ENCODE data around the gene CMTM8.

Gene CMTM8

DNA sequence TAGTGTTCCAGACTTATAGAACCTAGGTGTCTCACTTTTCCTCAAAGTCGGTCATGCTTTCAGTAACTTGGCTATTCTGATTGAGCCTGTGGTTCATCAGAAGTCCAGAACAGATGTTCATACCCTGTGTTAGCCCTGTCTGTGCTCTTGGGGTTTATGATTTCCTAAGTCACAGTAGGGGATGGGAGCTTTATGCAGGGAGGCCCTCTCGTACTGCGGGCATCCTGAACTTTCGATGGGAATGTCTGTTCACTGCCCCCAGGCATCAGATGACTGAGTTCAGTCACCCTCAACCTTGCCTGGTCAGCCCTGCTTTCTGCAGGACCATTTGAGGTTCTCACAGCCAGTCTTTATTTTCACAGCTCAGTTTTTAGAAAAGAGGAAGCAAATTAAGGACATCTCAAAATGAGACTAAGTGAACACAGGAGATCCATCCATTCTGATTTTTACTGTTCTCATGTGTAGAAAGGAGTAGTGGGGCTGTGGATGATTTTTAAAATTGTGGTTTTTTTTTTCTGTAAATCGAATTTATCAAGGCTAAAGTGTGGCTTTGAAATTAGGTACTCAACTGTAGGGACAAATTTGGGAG is 71.3 kb downstream of the CMTM8 start:
- no peak for DNase-seq

DNA sequence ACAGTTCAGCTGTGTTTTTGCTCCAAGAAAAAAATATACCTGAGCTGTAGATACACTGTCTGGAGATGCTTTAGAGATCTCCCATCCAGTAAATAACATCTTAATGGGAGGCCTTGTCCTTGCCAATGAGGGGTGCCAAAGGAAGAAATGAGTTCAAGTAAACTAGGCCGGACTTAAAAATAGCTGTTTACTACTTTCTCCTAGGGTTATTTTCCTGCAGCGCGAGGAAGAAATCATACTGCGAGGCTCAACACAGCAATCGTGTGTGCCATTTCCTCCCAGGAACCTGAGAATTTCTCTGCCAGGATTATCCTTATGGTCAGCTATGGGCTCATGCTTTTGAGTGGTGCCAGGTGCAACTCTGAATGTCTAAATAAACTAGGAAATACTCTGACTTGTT is 71.9 kb downstream of the CMTM8 start:
- no peak for DNase-seq

DNA sequence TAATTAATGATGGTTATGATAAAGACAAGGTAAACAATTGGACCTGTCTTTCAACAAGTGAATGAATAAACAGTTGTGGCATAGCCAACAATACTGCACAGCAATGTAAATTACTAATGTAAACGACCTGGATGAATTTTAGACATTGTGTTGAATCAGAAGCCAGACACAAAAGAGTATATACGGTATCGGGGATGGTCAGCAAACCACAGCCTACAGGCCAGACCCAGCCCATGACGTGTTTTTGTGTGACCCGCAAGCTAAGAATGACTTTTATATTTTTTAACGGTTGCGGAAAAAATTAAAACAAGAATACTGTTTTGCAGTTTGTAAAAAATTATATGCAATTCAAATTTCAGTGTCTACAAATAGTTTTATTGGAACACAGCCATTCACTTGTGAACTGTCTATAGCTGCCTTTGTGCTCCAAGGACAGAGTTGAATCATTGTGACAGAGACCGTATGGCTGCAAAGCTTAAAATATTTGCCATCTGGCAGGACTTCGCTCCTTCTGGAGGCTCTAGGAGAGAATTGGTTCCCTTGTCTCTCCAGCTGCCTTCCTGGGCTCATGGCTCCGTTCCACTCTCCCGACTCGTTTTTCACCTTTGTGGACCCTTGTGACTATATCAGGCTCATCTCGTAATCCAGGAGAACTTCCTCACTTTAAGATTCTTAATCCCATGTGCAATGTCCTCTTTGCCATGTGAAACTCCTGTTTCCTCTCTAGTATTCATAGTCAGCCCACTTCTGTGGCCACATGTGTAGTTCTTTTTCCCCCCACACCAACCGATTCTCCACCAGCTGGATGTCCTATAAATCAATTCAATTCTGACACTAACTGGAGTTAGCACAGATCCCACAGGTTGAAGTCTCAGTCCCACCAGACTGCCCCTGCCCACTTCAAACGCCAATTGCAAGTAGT is 72.7 kb downstream of the CMTM8 start:
- no peak for DNase-seq

DNA sequence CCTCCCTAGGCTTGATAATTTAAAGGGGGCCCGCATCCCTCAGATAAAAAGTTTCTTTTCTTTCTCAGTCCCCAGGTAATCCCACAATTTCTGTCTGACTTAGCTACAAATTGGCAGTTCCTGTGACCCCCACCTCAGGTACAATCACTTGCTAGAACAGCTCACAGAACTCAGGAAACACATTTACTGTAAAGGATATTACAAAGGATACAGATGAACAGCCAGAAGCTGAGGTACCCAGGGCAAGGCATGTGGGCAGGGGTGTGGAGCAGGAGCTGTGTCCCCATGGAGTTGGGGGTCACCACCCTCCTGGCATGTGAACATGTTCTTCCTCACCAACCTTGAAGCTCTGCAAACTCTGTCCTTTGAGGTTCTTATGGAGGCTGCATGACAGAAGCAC is 73.8 kb downstream of the CMTM8 start:
- DNase-seq = no peak

DNA sequence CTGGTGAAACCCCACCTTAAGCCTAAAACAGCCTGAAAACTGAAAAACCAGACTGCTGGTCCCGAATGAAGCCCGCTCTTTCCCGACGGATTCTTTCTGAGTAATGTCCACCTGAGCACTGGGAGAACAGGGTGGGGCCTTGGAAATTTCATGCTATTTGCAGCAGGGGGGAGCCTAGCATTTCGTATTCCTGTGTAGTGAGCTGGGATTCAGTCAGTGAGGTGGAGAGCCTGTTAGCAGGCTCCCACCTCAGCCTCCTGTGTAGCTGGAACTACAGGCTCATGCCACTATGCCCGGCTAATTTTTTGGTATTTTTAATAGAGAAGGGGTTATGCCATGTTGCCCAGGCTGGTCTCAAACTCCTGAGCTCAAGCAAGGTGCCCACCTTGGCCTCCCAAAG is 74.7 kb downstream of the CMTM8 start:
- no peak for DNase-seq

DNA sequence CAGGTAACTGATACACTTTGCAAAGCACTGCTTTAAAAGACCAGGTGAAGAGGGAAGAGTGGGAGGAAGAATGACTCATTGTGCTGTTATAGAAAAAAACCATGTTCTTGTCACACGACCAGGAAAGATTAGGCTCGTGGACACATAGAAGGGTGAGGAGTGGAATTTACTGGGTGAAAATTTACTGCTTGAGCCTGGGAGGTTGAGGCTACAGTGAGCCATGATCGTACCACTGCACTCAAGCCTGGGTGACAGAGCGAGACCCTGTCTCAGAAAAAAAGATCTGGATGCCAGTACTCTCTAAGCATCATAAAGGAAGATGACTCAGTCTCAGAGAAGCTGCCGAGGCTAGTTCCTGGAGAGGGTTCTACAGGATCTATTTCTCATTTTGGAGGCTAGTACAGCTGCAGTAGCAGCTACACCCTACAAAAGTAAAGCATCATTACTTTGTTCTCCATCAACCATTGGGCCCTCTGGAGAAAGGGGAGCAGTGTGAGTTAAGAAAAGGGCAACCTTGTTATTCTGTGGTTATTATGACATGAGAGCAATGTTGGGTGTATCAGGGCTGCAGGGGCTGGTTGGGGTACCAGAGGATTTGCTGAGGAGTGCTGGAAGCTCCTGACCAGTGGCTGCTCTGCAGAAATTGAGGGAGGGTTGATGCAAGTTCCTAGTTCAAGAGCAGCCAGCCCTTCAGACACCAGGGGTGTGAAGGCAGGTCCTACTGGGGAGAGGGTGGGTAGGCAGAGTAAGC is 75.4 kb downstream of the CMTM8 start:
- DNase-seq = no peak

DNA sequence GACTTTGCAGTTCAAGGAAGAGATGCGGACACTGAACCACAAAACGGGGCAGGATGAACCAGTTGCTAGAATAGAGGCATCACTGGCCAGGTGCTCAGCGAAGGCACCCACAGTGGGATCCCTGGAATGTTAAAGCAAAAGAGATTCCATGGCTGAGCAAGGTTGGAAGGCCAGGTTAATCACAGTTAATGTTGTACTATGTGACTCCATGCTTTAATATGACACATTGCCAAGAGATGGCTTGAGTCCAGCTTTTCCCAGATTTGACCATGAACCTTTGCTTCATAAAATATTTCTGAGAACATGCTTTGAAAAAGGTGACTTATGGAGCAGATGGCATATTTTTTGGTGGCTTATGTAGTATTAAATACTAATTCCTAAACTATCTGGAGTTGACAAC is 77.0 kb downstream of the CMTM8 start:
- DNase-seq = no peak

DNA sequence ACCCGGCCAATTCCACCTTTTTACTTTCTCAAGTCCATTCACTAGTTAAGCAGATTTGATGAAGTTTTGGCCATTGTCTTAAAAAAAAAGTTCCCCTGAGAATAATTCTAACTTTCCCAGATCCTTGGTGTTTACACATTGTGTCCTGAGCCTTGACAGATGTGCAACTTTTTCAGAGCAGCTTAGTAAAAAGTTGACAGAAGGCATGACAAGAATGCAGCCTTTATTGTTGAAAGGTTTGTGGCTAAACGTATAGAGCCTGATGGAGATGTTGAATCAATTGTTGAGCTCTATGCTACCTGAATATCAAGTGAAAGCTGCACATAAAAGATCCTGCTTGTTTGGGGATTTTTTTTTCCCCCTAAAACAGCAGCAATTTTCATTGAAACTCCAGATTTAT is 77.8 kb downstream of the CMTM8 start:
- DNase-seq = no peak

DNA sequence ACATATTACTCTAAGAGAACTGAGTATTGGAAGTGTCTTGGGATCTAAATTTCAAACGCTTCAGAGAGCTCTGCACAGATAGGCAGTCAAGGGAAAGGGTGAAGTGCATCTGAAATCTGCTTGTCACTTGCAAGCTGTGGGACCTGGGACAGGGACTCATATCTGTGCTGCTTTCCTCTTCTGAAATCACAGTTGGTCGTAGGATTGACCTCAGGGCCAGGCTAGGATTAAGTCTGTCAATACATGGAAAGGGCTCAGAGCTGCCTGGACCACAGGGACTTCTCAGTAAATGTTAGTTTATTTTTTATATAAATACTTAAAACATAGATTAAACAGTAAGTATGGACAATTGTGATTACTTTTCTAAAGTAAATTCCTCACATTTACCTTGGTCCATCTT is 78.5 kb downstream of the CMTM8 start:
- no peak for DNase-seq

DNA sequence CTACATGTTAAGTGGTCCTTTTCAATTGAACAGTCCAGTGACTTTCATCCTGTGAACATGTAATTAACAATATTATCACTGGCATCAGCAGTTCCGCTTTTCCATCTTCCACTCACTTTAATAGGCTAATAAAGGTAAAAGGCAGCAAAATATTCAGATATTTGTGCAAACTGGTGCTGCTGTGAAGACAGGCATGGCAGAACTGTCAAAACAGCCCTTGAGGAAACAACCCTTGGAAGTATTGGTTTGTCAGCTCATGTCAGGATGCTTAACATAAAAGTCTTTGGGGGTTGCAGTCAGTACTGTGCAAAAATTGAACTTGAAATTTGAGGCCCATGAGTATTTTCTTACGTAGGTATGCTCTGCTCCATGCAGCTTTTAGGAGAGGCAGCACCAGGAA is 81.1 kb downstream of the CMTM8 start:
- no peak for DNase-seq

DNA sequence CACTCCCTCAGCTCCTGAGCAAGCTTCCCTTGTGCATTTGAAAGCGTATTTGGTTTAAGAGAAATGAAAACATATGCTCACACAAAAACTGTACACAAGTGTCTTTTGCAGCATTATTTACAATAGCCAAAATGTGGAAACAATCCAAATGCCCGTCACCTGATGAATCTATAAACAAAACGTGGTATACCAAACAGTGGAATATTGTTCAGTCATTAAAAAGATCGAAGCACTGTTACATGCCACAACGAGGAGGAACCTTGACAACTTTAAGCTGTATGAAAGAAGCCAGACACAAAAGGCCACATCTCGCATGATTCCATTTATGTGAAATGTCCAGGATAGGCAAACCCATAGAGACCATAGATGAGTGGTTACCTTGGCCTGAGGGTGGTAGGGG is 81.6 kb downstream of the CMTM8 start:
- no peak for DNase-seq

DNA sequence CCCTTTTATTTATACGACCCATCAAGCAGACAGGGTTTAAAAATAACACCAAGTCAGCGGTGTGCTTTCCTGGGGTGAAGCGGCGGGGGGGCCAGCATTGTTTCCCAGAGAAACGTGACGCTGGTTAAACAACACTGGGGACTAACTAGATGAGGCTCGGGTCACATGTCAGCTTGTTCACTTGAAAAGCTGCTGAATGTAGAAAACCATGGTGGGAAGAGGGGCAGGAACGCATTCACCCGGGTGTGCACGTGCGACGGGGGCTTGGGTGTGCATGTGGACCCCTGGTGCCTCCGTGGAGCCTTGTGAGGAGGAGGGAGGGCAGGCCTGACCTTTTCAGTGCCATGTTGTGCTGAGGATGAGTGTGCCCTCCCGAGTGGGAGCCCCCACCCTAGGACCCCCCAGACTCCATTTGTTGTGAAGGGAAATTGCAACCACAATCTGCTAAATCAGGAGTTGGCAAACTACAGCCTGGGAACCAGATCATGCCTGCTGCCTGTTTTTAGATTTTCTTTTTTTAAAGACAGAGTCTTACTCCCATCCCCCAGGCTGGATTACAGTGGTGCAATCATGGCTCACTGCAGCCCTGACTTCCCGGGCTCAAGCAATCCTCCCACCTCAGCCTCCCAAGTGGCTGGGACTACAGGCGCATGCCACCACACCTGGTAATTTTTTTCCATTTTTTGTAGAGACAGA is 82.8 kb downstream of the CMTM8 start:
- no peak for DNase-seq

DNA sequence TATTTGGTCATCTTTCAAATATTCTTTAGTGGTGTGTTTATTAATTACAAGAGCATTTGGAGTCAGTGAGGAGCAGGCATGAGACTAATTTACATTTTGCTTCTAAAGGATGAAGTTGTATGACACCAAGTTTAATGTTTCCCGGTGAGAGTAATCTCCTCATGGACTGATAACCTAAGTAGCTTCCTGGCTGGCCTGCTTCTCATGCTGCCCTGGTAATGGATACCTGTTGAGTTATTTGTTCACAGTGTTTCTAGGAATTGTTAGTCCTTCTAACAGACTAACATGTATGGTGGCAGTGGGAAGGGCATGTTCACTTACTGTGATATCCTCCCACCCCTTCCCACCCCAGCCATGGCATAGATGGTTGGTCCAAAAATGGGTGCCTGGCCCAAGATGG is 83.8 kb downstream of the CMTM8 start:
- DNase-seq = no peak

DNA sequence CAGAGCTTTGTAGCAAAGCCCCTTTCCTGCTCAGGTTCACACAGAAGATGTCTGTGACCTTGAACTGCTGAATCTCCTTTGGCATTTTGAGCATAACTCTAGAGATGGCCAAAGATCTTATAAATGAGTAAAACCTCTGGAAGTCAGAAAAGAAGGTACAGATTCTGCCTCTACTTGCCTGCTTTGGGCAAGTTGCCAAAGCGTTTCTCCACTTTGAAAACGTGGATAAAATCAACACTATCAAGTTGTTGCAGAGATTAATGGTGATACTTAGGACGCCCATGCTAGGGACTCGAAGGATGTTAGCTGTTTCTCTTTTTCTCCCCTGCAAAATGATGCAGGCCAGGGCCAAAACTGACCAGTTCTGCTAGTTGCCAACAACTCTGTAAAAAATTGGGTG is 85.1 kb downstream of the CMTM8 start:
- DNase-seq = no peak

DNA sequence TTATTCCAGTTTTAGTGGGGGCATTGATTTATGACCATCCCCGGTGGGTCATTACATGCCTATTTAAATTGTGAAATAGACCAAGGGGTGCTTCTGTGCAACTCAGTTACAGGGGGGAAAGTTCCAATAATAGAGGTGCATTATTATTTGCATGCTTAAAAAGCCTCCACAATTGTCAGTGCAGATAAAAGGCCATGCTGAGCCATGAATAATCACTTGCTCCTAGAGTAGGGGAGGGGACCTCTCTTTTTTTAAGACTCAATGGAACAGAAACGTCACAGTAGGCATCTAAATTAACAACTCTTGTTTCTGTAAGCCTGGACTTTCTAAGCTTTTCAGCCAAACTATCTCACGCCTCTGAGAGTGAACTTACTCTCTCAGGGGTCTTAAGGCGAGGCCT is 86.7 kb downstream of the CMTM8 start:
- no peak for DNase-seq

DNA sequence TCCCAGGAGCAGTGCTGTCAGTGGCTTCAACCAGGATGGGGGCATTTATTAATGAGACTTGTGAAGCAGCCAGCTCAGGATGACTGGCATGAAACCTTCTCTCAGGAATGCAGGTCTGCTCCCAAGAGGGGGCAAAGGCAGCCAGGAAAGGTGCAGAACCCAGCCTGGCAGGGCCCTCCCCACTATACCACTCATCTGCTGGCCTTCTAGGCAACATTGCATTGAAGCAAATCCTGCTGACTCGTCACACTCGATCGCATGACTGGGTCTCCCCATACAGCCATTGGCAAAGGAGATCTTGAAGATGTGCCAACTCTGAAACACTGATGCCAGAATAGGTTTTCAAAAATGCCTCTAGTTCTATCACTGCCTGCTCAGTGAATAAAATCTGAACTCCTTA is 87.4 kb downstream of the CMTM8 start:
- DNase-seq = no peak

DNA sequence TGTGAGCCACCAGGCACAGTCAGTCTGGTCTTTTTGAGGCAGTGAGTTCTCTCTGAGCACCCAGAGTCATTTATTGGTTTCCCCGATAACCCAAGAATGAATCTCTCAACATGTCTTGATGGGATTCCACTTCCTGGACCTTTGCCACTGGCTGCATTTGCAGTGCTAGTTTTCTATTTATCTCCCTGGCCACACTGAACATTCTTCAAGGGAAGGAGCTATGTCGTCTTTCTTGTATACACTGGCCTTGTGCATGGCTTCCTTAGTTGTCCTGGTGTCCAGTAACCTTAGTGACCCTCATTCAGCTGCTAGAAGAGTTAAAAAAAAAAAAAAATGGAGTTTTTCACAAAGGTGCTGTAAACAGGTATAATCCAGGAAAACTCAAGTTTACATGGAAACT is 88.3 kb downstream of the CMTM8 start:
- no peak for DNase-seq

DNA sequence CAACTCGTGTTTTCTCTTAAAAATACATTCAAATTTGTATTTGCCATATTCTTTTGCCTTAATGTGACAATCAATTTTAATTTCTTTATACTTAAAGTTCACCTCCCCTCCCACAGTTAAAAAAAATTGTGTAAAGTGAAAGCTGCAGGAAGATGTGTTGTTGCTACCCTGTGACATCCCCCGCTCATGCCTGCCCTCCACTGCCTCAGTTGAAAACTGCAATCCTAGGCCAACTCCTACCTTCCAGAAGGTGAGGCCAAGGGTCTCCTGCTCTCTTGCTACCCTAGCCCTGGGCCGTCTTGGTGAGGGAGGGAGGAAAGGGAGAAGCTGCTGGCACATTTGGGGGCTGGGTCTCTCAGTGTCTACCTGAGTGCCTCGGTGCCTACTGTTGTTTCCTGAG is 96.2 kb downstream of the CMTM8 start:
- DNase-seq = no peak

DNA sequence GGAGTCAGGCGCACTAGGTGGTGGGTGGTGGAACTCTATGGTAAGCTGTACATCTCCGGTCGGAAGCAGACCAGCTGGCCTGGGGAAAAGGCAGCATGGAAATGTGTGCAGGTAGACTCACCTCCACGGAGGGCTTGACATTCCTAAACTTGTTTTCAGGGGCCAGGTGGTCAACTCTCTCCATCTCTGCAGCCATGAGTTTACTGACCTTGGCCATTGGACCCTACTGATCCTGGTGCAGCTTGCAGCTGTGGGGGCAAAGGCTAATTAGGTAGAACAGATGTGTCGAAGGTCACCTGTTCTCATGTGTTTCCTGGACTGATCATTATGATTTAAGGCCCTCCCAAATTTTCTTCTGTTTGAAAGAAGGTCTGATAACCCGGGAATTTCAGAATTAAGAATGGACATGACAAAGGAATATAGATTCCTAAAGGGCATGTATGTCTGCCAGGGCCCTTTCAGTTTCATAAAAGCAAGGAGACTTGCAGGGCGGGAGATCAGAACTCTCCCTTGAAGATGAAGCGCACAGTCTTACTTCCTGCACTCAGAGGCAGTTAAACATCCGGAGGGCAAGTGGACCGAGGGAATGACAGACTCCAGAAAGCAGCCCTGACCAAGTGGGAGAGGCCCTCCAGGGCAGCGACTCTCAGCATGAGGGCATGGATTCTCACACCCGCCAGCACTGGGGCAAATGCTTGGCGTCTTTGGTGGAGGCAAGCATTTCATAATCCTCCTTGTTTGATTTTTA is 97.1 kb downstream of the CMTM8 start:
- no peak for DNase-seq

DNA sequence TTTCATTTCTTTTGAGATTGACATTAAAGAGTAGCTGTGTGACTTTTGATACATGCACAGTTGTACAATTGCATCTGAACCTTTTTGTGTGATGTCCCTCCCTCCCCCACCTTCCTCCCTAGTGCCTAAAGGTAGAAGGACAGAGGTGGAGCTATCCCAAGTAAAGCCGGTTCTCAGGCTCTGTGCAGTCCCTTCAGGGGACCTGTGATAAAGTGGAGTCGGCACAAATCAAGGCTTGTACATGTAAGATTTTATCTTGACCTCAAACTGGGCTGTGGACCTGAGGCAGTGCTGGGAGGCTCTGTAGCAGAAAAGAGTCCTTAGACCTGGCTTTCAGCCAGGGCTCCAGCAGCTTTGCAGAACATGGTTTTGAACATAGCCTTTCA is 97.6 kb downstream of the CMTM8 start:
- DNase-seq = no peak

DNA sequence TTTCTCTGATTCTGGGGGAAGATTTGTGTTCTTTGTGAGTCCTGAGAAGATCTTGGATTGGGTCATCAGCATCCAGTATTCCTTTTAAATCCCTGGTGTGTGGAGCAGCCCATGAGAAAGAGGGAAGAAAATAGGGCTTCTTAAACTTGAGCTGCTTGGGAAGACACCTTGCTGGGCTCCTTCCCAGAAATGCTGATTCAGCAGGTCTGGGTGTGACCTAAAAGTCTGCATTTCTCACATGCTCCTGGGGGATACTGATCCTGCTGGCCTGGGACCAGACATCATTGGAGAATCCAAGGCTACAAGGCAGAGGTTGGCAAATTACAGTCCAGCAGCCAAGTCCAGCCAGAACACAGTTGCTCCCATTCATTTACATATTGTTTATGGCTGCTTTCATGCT is 99.0 kb downstream of the CMTM8 start:
- DNase-seq = no peak

DNA sequence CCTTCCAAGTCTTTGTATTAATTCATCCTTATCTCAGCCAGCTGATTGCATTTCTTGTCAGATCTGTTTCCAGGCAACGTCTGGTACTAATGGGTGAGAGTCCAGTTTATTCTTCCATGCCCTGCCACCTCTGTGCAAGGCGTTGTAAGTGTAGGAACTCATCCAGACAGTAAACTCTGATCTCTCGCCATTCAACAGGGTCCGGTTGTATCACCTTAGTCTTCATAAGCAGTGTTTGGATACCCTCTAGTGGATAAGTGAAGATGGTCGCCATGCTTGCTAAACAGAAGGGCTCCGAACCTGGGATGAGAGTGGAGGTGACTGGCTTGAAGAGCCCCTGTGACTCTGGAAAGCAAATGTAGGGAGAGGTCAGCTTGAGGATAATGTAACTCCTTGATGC is 101.6 kb downstream of the CMTM8 start:
- no peak for DNase-seq

Data from SIG-M5 (cell line).